Activated T-cell treated with anti-CD3 and anti-CD28 coated beads, Interleukin-2, amount 50 U/mL, for 24 hours (primary cell): ENCODE measurements around the gene TNF.

Experiments
- DNase-seq: peaks from one replicate; pipeline ENCODE4 v3.0.0-alpha.2; 2020
- H3K27ac Mint-ChIP-seq: 2 replicates; pipeline ENCODE4 v1.8.0; 2020; ENCODE audit warnings: mild to moderate bottlenecking, mixed read lengths
- H3K27me3 Mint-ChIP-seq: 2 replicates; pipeline ENCODE4 v1.8.0; 2020; ENCODE audit warnings: mixed read lengths
- H3K36me3 Mint-ChIP-seq: 2 replicates; pipeline ENCODE4 v1.8.0; 2020; ENCODE audit warnings: low read depth, mixed read lengths
- H3K4me1 Mint-ChIP-seq: 2 replicates; pipeline ENCODE4 v1.8.0; 2020; ENCODE audit warnings: low read depth, mixed read lengths
- H3K4me3 Mint-ChIP-seq: 2 replicates; pipeline ENCODE4 v1.8.0; 2020; ENCODE audit warnings: mild to moderate bottlenecking, moderate library complexity, mixed read lengths
- H3K9me3 Mint-ChIP-seq: 2 replicates; pipeline ENCODE4 v1.8.0; 2020; ENCODE audit warnings: mixed read lengths

Gene TNF

GRCh38 chr6:31575335-31575901, at the start of gene TNF:
TSS of gene TNF (plus strand) at chr6:31575565. CDS start at chr6:31575742, 177 bp downstream.
- DNase-seq, result peak; percentile 89
- no peaks in the 10 kb centered on the region for H3K27me3 Mint-ChIP-seq
- peaks cover 87% of the 10 kb centered on the region for H3K4me1 Mint-ChIP-seq
- peak within 1 kb of the TSS; percentile 97 for H3K4me3 Mint-ChIP-seq
- peaks cover 80% of the 10 kb centered on the region for H3K36me3 Mint-ChIP-seq
- peak within 1 kb of the TSS; percentile 99 for H3K27ac Mint-ChIP-seq
- H3K9me3 Mint-ChIP-seq, result no peaks in the 10 kb centered on the region

GRCh38 chr6:31525932-31526591, 49.3 kb upstream of the TNF start:
- peaks cover 30% of the 10 kb centered on the region for H3K36me3 Mint-ChIP-seq
- no peaks in the 10 kb centered on the region for H3K27me3 Mint-ChIP-seq
- DNase-seq, result peak; percentile 24
- no peak overlapping the region for H3K4me3 Mint-ChIP-seq
- peaks cover 5% of the 10 kb centered on the region for H3K4me1 Mint-ChIP-seq
- no peaks in the 10 kb centered on the region for H3K9me3 Mint-ChIP-seq
- H3K27ac Mint-ChIP-seq, result peak overlapping the region; percentile 56

GRCh38 chr6:31528307-31528777, 47.0 kb upstream of the TNF start:
- Mint-ChIP-seq H3K4me3 (no peak overlapping the region), H3K4me1 (peaks cover 16% of the 10 kb centered on the region), H3K27me3 (no peaks in the 10 kb centered on the region), H3K27ac (no peak overlapping the region), H3K36me3 (peaks cover 53% of the 10 kb centered on the region), H3K9me3 (no peaks in the 10 kb centered on the region)
- DNase-seq, result no peak

- Mint-ChIP-seq H3K27ac (peak within 1 kb of the TSS; percentile 55), H3K4me1 (peaks cover 21% of the 10 kb centered on the region), H3K9me3 (no peaks in the 10 kb centered on the region), H3K27me3 (no peaks in the 10 kb centered on the region), H3K4me3 (no peak within 1 kb of the TSS), H3K36me3 (peaks cover 58% of the 10 kb centered on the region)
- DNase-seq, result no peak
These were observed 46.5 kb upstream of the TNF start, which contains the start of gene MCCD1 for GRCh38 chr6:31528821-31529328. TSS of gene MCCD1 (plus strand) at chr6:31528962. CDS start at chr6:31529015, 53 bp downstream.

- no peaks in the 10 kb centered on the region for H3K9me3 Mint-ChIP-seq
- H3K27ac Mint-ChIP-seq, result peak overlapping the region; percentile 55
- H3K36me3 Mint-ChIP-seq, result peaks cover 65% of the 10 kb centered on the region
- H3K4me3 Mint-ChIP-seq, result no peak overlapping the region
- H3K4me1 Mint-ChIP-seq, result peaks cover 24% of the 10 kb centered on the region
- DNase-seq, result peak; percentile 32
- no peaks in the 10 kb centered on the region for H3K27me3 Mint-ChIP-seq
These were observed 45.8 kb upstream of the TNF start for GRCh38 chr6:31529329-31530150.

- Mint-ChIP-seq H3K27ac (no peak overlapping the region), H3K36me3 (peaks cover 76% of the 10 kb centered on the region), H3K27me3 (no peaks in the 10 kb centered on the region)
These were observed 44.7 kb upstream of the TNF start for GRCh38 chr6:31530659-31531058.

GRCh38 chr6:31531162-31531561, 44.2 kb upstream of the TNF start:
- Mint-ChIP-seq H3K4me1 (peaks cover 39% of the 10 kb centered on the region), H3K4me3 (no peak overlapping the region), H3K27me3 (no peaks in the 10 kb centered on the region), H3K9me3 (no peaks in the 10 kb centered on the region), H3K27ac (no peak overlapping the region), H3K36me3 (peaks cover 81% of the 10 kb centered on the region)
- DNase-seq, result peak; percentile 23

More at GRCh38 chr6:31530659-31531058, 44.7 kb upstream of the TNF start:
- DNase-seq, result peak; percentile 17
- Mint-ChIP-seq H3K9me3 (no peaks in the 10 kb centered on the region), H3K4me3 (no peak overlapping the region), H3K4me1 (peaks cover 35% of the 10 kb centered on the region)

- H3K36me3 Mint-ChIP-seq, result peaks cover 88% of the 10 kb centered on the region
- peak overlapping the region; percentile 69 for H3K27ac Mint-ChIP-seq
- H3K27me3 Mint-ChIP-seq, result no peaks in the 10 kb centered on the region
- no peaks in the 10 kb centered on the region for H3K9me3 Mint-ChIP-seq
- no peak overlapping the region for H3K4me3 Mint-ChIP-seq
- peaks cover 45% of the 10 kb centered on the region for H3K4me1 Mint-ChIP-seq
- DNase-seq, result peak; percentile 26
These were observed 43.4 kb upstream of the TNF start for GRCh38 chr6:31531771-31532643.

- H3K36me3 Mint-ChIP-seq, result peaks cover 93% of the 10 kb centered on the region
These were observed 42.5 kb upstream of the TNF start for GRCh38 chr6:31532644-31533454.

GRCh38 chr6:31533455-31533841, 41.9 kb upstream of the TNF start:
- Mint-ChIP-seq H3K36me3 (peaks cover 96% of the 10 kb centered on the region), H3K4me1 (peaks cover 54% of the 10 kb centered on the region), H3K27me3 (no peaks in the 10 kb centered on the region), H3K4me3 (no peak overlapping the region), H3K9me3 (no peaks in the 10 kb centered on the region), H3K27ac (peak overlapping the region; percentile 79)
- DNase-seq, result no peak

More at GRCh38 chr6:31532644-31533454, 42.5 kb upstream of the TNF start:
- Mint-ChIP-seq H3K27me3 (no peaks in the 10 kb centered on the region), H3K9me3 (no peaks in the 10 kb centered on the region), H3K4me1 (peaks cover 50% of the 10 kb centered on the region), H3K4me3 (no peak overlapping the region), H3K27ac (peak overlapping the region; percentile 79)
- DNase-seq, result peak; percentile 15

- H3K9me3 Mint-ChIP-seq, result no peaks in the 10 kb centered on the region
- no peaks in the 10 kb centered on the region for H3K27me3 Mint-ChIP-seq
- peak; percentile 28 for DNase-seq
- H3K4me1 Mint-ChIP-seq, result peaks cover 60% of the 10 kb centered on the region
- peak overlapping the region; percentile 79 for H3K27ac Mint-ChIP-seq
- H3K4me3 Mint-ChIP-seq, result no peak overlapping the region
- H3K36me3 Mint-ChIP-seq, result peaks cover 97% of the 10 kb centered on the region
These were observed 41.4 kb upstream of the TNF start for GRCh38 chr6:31534011-31534410.

- Mint-ChIP-seq H3K36me3 (peaks cover 97% of the 10 kb centered on the region), H3K27me3 (no peaks in the 10 kb centered on the region), H3K4me3 (no peak overlapping the region), H3K27ac (peak overlapping the region; percentile 73), H3K9me3 (no peaks in the 10 kb centered on the region), H3K4me1 (peaks cover 65% of the 10 kb centered on the region)
- peak; percentile 24 for DNase-seq
These were observed 40.8 kb upstream of the TNF start for GRCh38 chr6:31534521-31535040.
